ENCODE data around the gene SLC28A1. TPM values are rescaled to one million over a fixed set of nuclear protein-coding genes. Genes with fewer than 3 reads are reported as not detected.
"Not testable (repeated sequence)": the region's sequence is repeated elsewhere in the genome, so short reads cannot be mapped to it uniquely, and the experiment has no call there.

Gene SLC28A1
- total and polyA plus RNA-seq, 7 donors = 0.13 to 1.9 (median 0.34) TPM

DNA sequence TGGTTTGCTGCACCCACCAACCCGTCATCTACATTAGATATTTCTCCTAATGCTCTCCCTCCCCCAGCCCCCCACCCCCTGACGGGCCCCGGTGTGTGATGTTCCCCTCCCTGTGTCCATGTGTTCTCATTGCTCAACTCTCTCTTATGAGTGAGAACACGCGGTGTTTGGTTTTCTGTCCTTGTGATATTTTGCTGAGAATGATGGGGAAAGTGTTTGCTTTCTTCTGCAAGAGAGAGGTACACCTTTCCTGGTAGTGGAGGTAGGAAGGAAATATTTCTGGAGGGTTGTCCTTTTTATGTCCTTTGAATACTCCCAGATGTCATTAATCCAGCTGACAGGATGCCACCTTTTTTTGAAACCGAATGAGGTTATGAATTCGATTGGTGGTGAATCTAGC is 10.5 kb upstream of the SLC28A1 start:
- no peaks in the 10 kb centered on the region for H3K9me3 ChIP-seq
- H3K4me1 ChIP-seq = peaks cover 23% of the 10 kb centered on the region
- H3K27me3 ChIP-seq (ENCODE audit: insufficient read depth in 3 of 3, low read length in 2 of 3) = no peaks in the 10 kb centered on the region
- no peak overlapping the region for H3K4me3 ChIP-seq
- DNase-seq (no peak), ATAC-seq (no peak)
- intact Hi-C loops (cut with DNase I) = loop anchor here in 1 of 2 donors (2.0 kb wide), 1 partner anchor 55 kb away; no protein-coding TSS in a partner anchor
- peaks cover 0 to 21% of the 10 kb centered on the region in 2 donors for H3K36me3 ChIP-seq (ENCODE audit: insufficient read depth in 1 of 2, low read depth in 1 of 2)
- no peak overlapping the region for H3K27ac ChIP-seq
- 23 to 35% (median 24%) methylated on average over 7 of the region's 7 CpGs for WGBS, 3 donors
- TF ChIP-seq, protein P1, sequence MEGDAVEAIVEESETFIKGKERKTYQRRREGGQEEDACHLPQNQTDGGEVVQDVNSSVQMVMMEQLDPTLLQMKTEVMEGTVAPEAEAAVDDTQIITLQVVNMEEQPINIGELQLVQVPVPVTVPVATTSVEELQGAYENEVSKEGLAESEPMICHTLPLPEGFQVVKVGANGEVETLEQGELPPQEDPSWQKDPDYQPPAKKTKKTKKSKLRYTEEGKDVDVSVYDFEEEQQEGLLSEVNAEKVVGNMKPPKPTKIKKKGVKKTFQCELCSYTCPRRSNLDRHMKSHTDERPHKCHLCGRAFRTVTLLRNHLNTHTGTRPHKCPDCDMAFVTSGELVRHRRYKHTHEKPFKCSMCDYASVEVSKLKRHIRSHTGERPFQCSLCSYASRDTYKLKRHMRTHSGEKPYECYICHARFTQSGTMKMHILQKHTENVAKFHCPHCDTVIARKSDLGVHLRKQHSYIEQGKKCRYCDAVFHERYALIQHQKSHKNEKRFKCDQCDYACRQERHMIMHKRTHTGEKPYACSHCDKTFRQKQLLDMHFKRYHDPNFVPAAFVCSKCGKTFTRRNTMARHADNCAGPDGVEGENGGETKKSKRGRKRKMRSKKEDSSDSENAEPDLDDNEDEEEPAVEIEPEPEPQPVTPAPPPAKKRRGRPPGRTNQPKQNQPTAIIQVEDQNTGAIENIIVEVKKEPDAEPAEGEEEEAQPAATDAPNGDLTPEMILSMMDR (IDR thresholded peaks at IDR 0.05) = no peak

DNA sequence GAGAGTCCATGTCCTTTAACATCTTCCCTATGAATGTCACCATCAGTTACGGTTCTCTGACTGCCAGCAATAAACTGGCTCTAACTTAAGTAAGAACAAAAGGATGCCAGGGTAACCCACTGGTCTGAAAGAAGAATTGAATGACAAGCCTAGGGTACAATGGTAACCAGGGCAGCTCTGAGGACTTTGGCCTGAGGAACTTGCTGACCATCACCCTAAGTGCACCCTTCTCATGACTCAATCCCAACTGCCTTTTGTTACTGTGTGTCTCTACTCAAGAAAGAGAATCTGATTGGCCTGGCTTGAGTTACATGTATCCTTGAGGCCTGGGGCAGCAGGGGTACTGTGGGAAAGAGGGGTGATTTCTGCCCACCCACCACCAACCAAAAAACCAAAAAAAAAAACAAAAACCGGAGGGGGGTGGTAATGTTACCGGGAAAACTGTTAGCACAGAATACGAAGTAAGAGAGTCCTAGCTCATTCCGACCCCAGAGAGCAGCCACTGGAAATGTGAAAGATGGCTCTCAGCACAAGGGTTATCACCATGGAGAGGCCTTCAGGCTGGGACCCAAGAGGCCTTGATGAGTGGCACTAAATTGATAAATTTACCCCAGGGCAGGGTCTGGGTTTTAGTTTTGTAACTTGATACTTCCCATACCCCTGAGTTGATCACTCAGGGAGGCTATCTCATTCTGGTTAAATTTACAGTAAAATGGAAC is 9.3 kb upstream of the SLC28A1 start:
- H3K4me1 ChIP-seq = peaks cover 24% of the 10 kb centered on the region
- no peaks in the 10 kb centered on the region for H3K9me3 ChIP-seq
- intact Hi-C loops (cut with DNase I) = loop anchor here in 1 of 2 donors (2.0 to 5.0 kb wide), 3 partner anchors 52 to 218 kb away; partner anchors contain the start of gene NMB
- DNase-seq = no peak
- H3K27me3 ChIP-seq (ENCODE audit: insufficient read depth in 3 of 3, low read length in 2 of 3) = no peaks in the 10 kb centered on the region
- no peak overlapping the region for H3K4me3 ChIP-seq
- H3K36me3 ChIP-seq (ENCODE audit: insufficient read depth in 1 of 2, low read depth in 1 of 2) = peaks cover 0 to 9% of the 10 kb centered on the region in 2 donors
- TF ChIP-seq, protein P1 (IDR thresholded peaks at IDR 0.05) = no peak
- 49 to 66% (median 59%) methylated on average over 5 of the region's 5 CpGs for WGBS, 3 donors
- ATAC-seq = peak in 3 of 4 donors; percentile 17 to 30 (median 26)
- no peak overlapping the region for H3K27ac ChIP-seq

DNA sequence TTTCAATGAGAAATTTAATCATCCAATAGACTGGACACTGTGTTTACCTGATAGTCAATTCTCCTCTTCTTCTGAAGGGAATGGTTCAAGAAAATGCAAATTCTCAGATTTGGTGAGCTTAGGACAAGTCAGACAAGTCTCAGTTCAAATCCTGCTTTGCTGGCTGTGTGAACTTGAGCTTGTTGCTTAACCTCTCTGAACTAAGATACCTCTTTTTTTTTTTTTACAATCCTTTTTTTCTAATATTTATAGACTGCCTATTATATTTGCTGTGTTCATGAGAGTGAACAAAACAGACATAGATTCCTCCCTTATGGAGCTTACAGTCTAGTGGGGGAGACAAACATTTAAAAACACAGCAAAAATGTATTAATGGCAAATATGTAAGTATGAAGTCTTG is 8.2 kb upstream of the SLC28A1 start:
- Histone ChIP-seq H3K9me3 (no peaks in the 10 kb centered on the region), H3K36me3 (ENCODE audit: insufficient read depth in 1 of 2, low read depth in 1 of 2) (no peaks in the 10 kb centered on the region), H3K27ac (no peak overlapping the region), H3K27me3 (ENCODE audit: insufficient read depth in 3 of 3, low read length in 2 of 3) (no peaks in the 10 kb centered on the region), H3K4me3 (no peak overlapping the region), H3K4me1 (peaks cover 24% of the 10 kb centered on the region)
- ATAC-seq (no peak), DNase-seq (no peak)
- intact Hi-C loops (cut with DNase I) = loop anchor here in 1 of 2 donors (5.0 kb wide), 2 partner anchors 51 to 219 kb away; partner anchors contain the start of gene NMB
- TF ChIP-seq, protein P1 (IDR thresholded peaks at IDR 0.05) = no peak

DNA sequence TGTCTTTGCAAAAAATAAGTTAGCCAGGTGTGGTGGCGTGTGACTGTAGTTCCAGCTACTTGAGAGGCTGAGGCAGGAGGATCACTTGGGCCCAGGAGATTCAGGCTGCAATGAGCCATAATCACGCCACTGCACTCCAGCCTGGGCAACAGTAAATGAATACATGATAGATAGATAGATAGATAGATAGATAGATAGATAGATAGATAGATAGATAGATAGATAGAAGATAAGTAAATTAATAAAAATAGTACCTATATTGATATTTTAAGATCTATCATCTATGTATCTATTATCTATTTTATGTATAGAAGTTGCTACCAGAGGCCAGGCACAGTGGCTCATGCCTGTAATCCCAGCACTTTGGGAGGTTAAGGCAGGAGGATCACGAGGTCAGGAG is 6.8 kb upstream of the SLC28A1 start:
- not testable (repeated sequence) for DNase-seq; H3K27ac ChIP-seq; H3K4me3 ChIP-seq; ATAC-seq; H3K36me3 ChIP-seq (ENCODE audit: insufficient read depth in 1 of 2, low read depth in 1 of 2); H3K9me3 ChIP-seq; H3K27me3 ChIP-seq (ENCODE audit: insufficient read depth in 3 of 3, low read length in 2 of 3)
- intact Hi-C loops (cut with DNase I) = loop anchor here in 1 of 2 donors (5.0 kb wide), 2 partner anchors 50 to 220 kb away; partner anchors contain the start of gene NMB
- WGBS, 3 donors = 85 to 93% (median 88%) methylated on average over 3 of the region's 3 CpGs
- H3K4me1 ChIP-seq = peaks cover 11% of the 10 kb centered on the region

DNA sequence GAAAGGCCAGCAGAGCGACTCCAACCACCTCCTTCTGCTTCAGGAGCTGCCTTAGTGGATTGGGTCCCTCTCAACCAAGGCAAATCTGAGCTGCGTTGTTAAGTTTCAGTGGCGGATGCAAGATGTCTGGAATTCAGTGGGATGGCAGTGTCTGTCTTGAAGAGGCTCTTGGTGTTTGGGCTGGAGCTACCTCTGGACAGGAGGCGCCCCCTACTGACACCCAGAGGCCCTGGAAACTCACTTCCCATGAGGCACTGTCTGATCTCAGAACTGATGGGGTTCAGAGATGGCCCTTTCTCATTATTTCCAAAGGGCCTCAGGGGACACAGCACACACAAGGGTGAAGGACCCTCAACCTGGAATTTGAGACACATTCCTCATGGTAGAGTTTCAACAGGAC is 6.0 kb upstream of the SLC28A1 start:
- 48 to 57% (median 49%) methylated on average over 4 of the region's 4 CpGs for WGBS, 3 donors
- TF ChIP-seq, protein P1 (IDR thresholded peaks at IDR 0.05) = peak; percentile 64
- Histone ChIP-seq H3K27me3 (ENCODE audit: insufficient read depth in 3 of 3, low read length in 2 of 3) (no peaks in the 10 kb centered on the region), H3K27ac (peak overlapping the region; percentile 23), H3K9me3 (no peaks in the 10 kb centered on the region), H3K36me3 (ENCODE audit: insufficient read depth in 1 of 2, low read depth in 1 of 2) (no peaks in the 10 kb centered on the region), H3K4me1 (peaks cover 10% of the 10 kb centered on the region), H3K4me3 (no peak overlapping the region)
- ATAC-seq = peak; percentile 63 to 74 (median 68)
- peak; percentile 70 to 86 for DNase-seq
- intact Hi-C loops (cut with DNase I) = loop anchor here in 1 of 2 donors (5.0 kb wide), 2 partner anchors 49 to 221 kb away; partner anchors contain the start of gene NMB

Data from psoas muscle (tissue), 8 donors.